LNCaP clone FGC (cell line): ENCODE results near the gene C5orf52.

ENCODE experiments used
- DNase-seq: peaks from one replicate; pipeline ENCODE4 v3.0.0-alpha.2; 2011; ENCODE audit warnings: low read depth
- H3K4me3 ChIP-seq: 2 replicates; pipeline ENCODE4 v1.5.1; 2011; ENCODE audit warnings: mild to moderate bottlenecking, low read depth, low read length, control low read depth
- TF ChIP-seq, protein P1 (sequence below): IDR thresholded peaks from 2 replicates; pipeline ENCODE4 v1.5.1; 2012; ENCODE audit warnings: mild to moderate bottlenecking; ENCODE audit not compliant: control insufficient read depth, insufficient read depth; ENCODE audit errors: extremely low read depth

C5orf52 gene

DNA sequence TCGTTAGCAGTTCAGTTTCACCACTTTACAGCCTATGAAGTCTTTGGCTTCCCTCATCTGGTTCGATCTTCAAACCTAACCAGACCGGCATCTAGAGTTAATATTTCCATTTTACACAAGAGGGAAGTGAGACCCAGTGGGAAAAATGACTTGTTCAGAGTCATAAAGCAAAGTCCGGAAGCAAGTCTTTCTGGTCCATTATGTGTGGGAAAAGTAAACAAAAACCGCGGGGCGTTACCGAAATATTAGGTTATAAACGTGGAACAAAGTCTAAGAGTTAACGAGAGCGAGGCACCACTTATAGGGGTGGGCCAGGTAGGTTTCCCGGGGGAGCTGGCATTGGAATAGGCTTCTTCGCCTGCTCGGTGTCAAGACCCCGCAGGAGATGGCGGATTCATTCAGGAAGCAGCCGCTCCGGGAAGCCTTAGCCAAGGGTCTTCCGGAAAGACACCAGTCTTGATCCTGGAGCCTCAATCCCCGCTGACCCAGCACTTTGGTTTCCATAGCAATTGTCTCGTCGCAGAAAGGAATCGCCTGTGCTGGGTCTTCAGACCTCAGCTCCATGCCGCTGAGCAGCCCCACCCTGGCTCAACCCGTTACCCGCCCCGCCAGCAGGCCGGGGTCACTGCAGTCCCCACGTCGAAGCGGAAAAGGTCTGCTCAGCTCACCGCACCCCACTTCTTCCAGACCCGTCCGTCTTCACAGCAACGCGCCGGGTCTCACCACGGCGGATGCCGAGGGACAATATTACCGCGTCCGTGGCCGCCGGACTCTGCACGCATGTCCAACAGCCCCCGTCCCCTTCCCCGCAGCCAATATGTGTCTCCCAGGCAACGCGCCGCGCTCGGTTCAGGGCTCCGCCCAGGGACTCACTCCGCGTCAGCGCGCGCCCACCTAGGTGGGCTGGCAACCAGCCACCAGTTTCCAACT lies at the start of gene C5orf52:
C5orf52 (plus strand) TSS at position 872 of the 930 bp plus-strand sequence. CDS start 82 bp downstream, outside the sequence.
- DNase-seq = peak; percentile 44
- TF ChIP-seq, protein P1, sequence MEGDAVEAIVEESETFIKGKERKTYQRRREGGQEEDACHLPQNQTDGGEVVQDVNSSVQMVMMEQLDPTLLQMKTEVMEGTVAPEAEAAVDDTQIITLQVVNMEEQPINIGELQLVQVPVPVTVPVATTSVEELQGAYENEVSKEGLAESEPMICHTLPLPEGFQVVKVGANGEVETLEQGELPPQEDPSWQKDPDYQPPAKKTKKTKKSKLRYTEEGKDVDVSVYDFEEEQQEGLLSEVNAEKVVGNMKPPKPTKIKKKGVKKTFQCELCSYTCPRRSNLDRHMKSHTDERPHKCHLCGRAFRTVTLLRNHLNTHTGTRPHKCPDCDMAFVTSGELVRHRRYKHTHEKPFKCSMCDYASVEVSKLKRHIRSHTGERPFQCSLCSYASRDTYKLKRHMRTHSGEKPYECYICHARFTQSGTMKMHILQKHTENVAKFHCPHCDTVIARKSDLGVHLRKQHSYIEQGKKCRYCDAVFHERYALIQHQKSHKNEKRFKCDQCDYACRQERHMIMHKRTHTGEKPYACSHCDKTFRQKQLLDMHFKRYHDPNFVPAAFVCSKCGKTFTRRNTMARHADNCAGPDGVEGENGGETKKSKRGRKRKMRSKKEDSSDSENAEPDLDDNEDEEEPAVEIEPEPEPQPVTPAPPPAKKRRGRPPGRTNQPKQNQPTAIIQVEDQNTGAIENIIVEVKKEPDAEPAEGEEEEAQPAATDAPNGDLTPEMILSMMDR = no peak
- H3K4me3 ChIP-seq = no peak within 1 kb of the TSS

DNA sequence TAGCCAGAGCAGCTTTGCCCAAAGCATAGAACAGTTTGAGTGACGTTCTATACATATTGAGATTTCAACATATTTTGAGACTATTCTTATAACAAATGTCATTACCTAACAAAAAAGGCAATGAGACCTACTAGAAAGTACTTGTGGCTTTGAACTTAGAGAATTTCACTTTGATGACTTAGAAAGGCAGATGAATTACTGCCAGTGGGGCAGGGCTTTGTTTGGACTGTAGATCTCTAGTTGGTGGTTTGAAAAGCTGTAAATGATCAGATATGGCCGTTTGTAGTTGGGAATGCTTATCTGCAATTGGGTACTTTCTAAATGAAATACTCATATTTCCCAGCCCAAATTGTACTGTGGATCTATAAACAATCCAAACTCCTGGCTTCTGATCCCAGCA lies 47.2 kb upstream of the C5orf52 start:
- no peak for DNase-seq
- H3K4me3 ChIP-seq = no peak overlapping the region
- TF ChIP-seq, protein P1 = no peak

DNA sequence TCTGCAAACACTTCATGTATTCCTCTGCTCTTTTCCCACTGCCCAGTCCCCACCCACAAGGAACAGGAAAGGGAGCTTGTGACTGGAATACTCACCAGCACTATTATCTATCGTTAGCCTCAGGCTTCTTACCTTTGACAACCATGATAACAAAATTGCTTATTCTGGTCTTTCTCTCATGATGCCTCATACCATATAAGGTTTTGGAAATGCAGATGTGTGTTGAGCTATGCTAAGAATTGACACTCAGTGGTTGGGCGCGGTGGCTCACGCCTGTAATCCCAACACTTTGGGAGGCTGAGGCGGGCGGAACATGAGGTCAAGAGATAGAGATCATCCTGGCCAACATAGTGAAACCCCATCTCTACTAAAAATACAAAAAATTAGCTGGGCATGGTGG lies 44.5 kb upstream of the C5orf52 start:
- no peak overlapping the region for H3K4me3 ChIP-seq
- TF ChIP-seq, protein P1 = no peak
- DNase-seq = no peak

DNA sequence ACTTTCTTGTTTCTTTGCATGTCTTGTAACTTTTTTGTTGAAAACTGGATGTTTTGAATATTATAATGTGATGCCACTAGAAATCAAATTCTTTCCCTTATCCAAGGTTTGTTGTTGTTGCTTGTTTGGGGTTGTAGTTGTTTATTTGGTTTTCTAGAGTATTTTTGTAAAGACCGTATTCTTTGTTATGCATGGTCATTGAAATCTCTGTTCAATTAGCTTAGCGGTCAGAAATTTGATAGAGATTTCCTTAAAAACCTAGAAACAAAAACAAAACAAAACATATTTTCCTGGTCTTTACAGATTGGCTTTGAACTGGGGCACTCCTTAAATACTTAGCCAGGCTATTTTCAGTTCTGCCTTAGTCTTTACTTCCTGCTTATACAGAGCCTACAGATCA lies 41.0 kb upstream of the C5orf52 start:
- TF ChIP-seq, protein P1 = no peak
- no peak for DNase-seq
- H3K4me3 ChIP-seq = no peak overlapping the region

DNA sequence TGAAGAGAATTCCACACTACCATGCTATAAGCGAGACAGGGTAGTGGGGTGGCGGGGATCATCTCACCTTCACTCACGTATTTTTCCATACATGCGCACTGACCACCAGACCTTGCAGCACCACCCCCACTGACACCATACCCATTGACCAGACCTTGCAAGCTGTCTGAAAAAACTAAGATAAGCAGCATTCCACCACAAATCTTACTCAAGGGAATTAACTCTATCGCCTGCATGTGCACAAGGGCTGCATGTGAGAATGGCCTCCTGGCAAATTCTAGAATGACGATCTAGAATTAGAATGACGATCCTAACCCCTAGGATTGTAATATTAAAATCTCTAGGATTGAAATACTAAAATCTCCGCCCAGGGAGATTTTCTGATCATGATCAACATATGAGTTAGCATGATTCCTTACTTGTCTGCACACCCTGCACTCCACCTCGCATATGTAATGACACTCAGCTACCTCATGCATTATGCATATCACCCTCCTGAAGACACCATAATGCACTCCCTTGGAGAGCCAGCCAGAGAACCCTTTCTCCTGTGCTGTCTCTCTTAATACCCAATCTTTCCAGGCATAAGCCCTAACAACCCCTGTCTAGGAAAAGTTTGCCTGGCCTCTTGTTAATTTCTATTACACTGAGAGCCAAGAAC lies 30.8 kb upstream of the C5orf52 start:
- no peak for DNase-seq
- TF ChIP-seq, protein P1 = no peak
- no peak overlapping the region for H3K4me3 ChIP-seq

- TF ChIP-seq, protein P1 = no peak
- no peak for DNase-seq
- H3K4me3 ChIP-seq = no peak overlapping the region
These were observed 22.9 kb upstream of the C5orf52 start for GRCh38 chr5:157648275-157648990.
